B cell (primary cell): ENCODE data around the gene APPL1. TPM values are rescaled to one million over a fixed set of nuclear protein-coding genes. Genes with fewer than 3 reads are reported as not detected.

ENCODE experiments used
- ATAC-seq: fragments of 200-7000 bp; cut with Tn5 transposase; one replicate; pipeline ENCODE4 v1.10.0; 2021; ENCODE audit warnings: low read depth, mild to moderate bottlenecking, moderate number of reproducible peaks, moderate library complexity
- CTCF ChIA-PET: fragments of 350-600 bp; sonication (Branson Sonifier 250); formaldehyde crosslinking; loops from one replicate; lab custom pipeline; 2021; ENCODE audit warnings: antibody characterized with exemption, inconsistent platforms; lab: Charles Lee
- POLR2A ChIA-PET: fragments of 350-600 bp; sonication (Branson Sonifier 250); formaldehyde crosslinking; loops from one replicate; lab custom pipeline; 2021; ENCODE audit warnings: antibody characterized with exemption; lab: Charles Lee
- DNase-seq: peaks from one replicate; pipeline ENCODE4 v3.0.0; 2013
- H2AFZ ChIP-seq: 2 replicates; pipeline ENCODE4 v1.6.1; 2012; ENCODE audit warnings: mild to moderate bottlenecking, low read depth, low read length; ENCODE audit not compliant: insufficient read depth, poor library complexity, severe bottlenecking
- H3K27ac ChIP-seq, 2 donors: 1 replicate in 1 of 2; 2 replicates in 1 of 2; pipeline ENCODE4 v1.5.1; 2012 to 2013; ENCODE audit warnings: low read length in 2 of 2, mild to moderate bottlenecking in 2 of 2, moderate library complexity in 1 of 2
- H3K27me3 ChIP-seq, 4 experiments: fragments of 200-600 bp in 1 of 4; sonication (generic) in 1 of 4; replicated peaks in 1 of 4; 1 replicate in 2 of 4; 2 replicates in 2 of 4; pipeline versions ENCODE4 v1.6.1 to v1.7.0; 2013 to 2016; ENCODE audit warnings: low read length in 3 of 4, mild to moderate bottlenecking in 2 of 4, mixed read lengths in 1 of 4, moderate library complexity in 1 of 4; ENCODE audit not compliant: insufficient read depth in 4 of 4, control insufficient read depth in 3 of 4; ENCODE audit errors: control extremely low read depth in 1 of 4
- H3K36me3 ChIP-seq, 2 experiments: replicated peaks in 1 of 2; 1 replicate in 1 of 2; 2 replicates in 1 of 2; pipeline versions ENCODE4 v1.6.1 to v1.7.1; 2013; ENCODE audit warnings: low read length in 1 of 2; ENCODE audit not compliant: insufficient read depth in 2 of 2, control insufficient read depth in 1 of 2; ENCODE audit errors: control extremely low read depth in 1 of 2, extremely low read depth in 1 of 2
- H3K4me1 ChIP-seq, 2 donors: fragments of 200-600 bp in 1 of 2; sonication (generic) in 1 of 2; 1 replicate in 1 of 2; 2 replicates in 1 of 2; pipeline versions ENCODE4 v1.5.1 to v1.6.1; 2013 to 2017; ENCODE audit warnings: low read length in 2 of 2; ENCODE audit not compliant: control insufficient read depth in 2 of 2, insufficient read depth in 2 of 2
- H3K4me2 ChIP-seq: replicated peaks from 2 replicates; pipeline ENCODE3; 2012; ENCODE audit warnings: mild to moderate bottlenecking, low read depth, low read length; ENCODE audit not compliant: poor library complexity, severe bottlenecking
- H3K4me3 ChIP-seq, 5 experiments: fragments of 200-600 bp in 1 of 5; sonication (generic) in 1 of 5; 1 replicate in 3 of 5; 2 replicates in 2 of 5; pipeline versions ENCODE4 v1.5.1 to v1.7.0; 2011 to 2016; ENCODE audit warnings: low read length in 4 of 5, mild to moderate bottlenecking in 4 of 5, low read depth in 2 of 5, control low read depth in 1 of 5, moderate library complexity in 1 of 5; ENCODE audit not compliant: insufficient read depth in 1 of 5; ENCODE audit errors: control extremely low read depth in 1 of 5, extremely low read depth in 1 of 5
- H3K79me2 ChIP-seq: fragments of 200-600 bp; sonication (generic); one replicate; pipeline ENCODE4 v1.6.0; 2016; ENCODE audit warnings: low read length; ENCODE audit not compliant: control insufficient read depth, insufficient read depth
- H3K9ac ChIP-seq: fragments of 200-600 bp; sonication (generic); 2 replicates; pipeline ENCODE4 v1.6.1; 2017; ENCODE audit warnings: mild to moderate bottlenecking, low read length, moderate library complexity
- H3K9me3 ChIP-seq, 3 donors: one replicate each; pipeline versions ENCODE4 v1.6.1 to v1.7.1; 2013; ENCODE audit warnings: low read length in 2 of 3; ENCODE audit not compliant: control insufficient read depth in 2 of 3, insufficient read depth in 1 of 3; ENCODE audit errors: control extremely low read depth in 1 of 3
- H4K20me1 ChIP-seq: 2 replicates; pipeline ENCODE4 v1.6.0; 2012; ENCODE audit warnings: mild to moderate bottlenecking, low read length; ENCODE audit not compliant: insufficient read depth, control insufficient read depth, poor library complexity, severe bottlenecking
- H3K27ac Mint-ChIP-seq: one replicate; pipeline ENCODE4 v1.8.0; 2021; ENCODE audit warnings: mixed read lengths
- H3K27me3 Mint-ChIP-seq: one replicate; pipeline ENCODE4 v1.8.0; 2021; ENCODE audit warnings: mixed read lengths
- H3K4me1 Mint-ChIP-seq: one replicate; pipeline ENCODE4 v1.8.0; 2021; ENCODE audit warnings: mixed read lengths
- H3K4me3 Mint-ChIP-seq: one replicate; pipeline ENCODE4 v1.8.0; 2021; ENCODE audit warnings: mixed read lengths
- H3K9me3 Mint-ChIP-seq: one replicate; pipeline ENCODE4 v1.8.0; 2022; ENCODE audit warnings: mixed read lengths; ENCODE audit not compliant: insufficient read depth
- CTCF ChIP-seq: fragments of 200-600 bp; IDR thresholded peaks from one replicate; pipeline ENCODE4 v1.8.0; 2022; ENCODE audit warnings: antibody characterized with exemption, mild to moderate bottlenecking
- EZH2 ChIP-seq: IDR thresholded peaks from 2 replicates; pipeline ENCODE4 v1.6.1; 2012; ENCODE audit warnings: borderline replicate concordance, low read depth, mild to moderate bottlenecking, moderate library complexity, low read length; ENCODE audit not compliant: insufficient read depth, poor library complexity, severe bottlenecking
- WGBS: methylation state at CpG from one replicate; pipeline ENCODE4 v1.1.5; 2013; ENCODE audit warnings: missing lambda C conversion rate; ENCODE audit not compliant: insufficient coverage; 5-methylcytosine and 5-hydroxymethylcytosine counted together
- intact Hi-C: fragments of 100-400 bp; cut with micrococcal nuclease; formaldehyde crosslinking; loops from one replicate; pipeline ENCODE4 v1.10.0; 2022
- polyA plus RNA-seq: library from polyadenylated mRNA; depleted of rRNA; stranded (reverse); fragments of >200 nt; gene quantifications from 2 replicates; pipeline ENCODE4 v1.2.3, GENCODE V29; 2012
- total RNA-seq, 2 donors: library from RNA; stranded (reverse); fragments of 120-200 nt in 1 of 2; gene quantifications; 1 replicate in 1 of 2; 2 replicates in 1 of 2; pipeline versions ENCODE4 v1.2.3 to v1.2.4, GENCODE V29; 2013 to 2022

The APPL1 gene
- total and polyA plus RNA-seq, 2 donors (not counting 1 experiment from before 2014, with no cell fraction given): 25.5 to 69.5 TPM

GRCh38 chr3:57275393-57275792 lies 47.9 kb downstream of the APPL1 start:
- intact Hi-C loops: no loop called here
- no peak overlapping the region for H3K27ac Mint-ChIP-seq
- Histone ChIP-seq H3K4me3 (no peak overlapping the region), H3K27ac (no peak overlapping the region), H3K36me3 (peaks cover 9 to 16% of the 10 kb centered on the region in 2 experiments), H3K4me1 (no peaks in the 10 kb centered on the region), H4K20me1 (no peaks in the 10 kb centered on the region), H3K9ac (no peak overlapping the region), H3K9me3 (peaks cover 0 to 12% (median 0%) of the 10 kb centered on the region in 3 donors), H3K27me3 (no peaks in the 10 kb centered on the region), H3K79me2 (no peaks in the 10 kb centered on the region), H3K4me2 (no peak overlapping the region), H2AFZ (no peak overlapping the region)
- no CpG with 5 or more reads among the region's 2 CpGs for WGBS
- ATAC-seq: no peak
- no peaks in the 10 kb centered on the region for H3K27me3 Mint-ChIP-seq
- ChIA-PET CTCF (no interaction called here), POLR2A (no interaction called here)
- H3K4me1 Mint-ChIP-seq: no peaks in the 10 kb centered on the region
- no peak for TF ChIP-seq CTCF
- TF ChIP-seq EZH2: no peak
- no peak for DNase-seq
- no peak overlapping the region for H3K4me3 Mint-ChIP-seq
- H3K9me3 Mint-ChIP-seq: peaks cover 3% of the 10 kb centered on the region

- Histone ChIP-seq H2AFZ (no peak overlapping the region), H3K27me3 (no peaks in the 10 kb centered on the region), H3K4me2 (no peak overlapping the region), H3K4me3 (no peak overlapping the region), H3K79me2 (no peaks in the 10 kb centered on the region), H3K9me3 (peaks cover 0 to 12% (median 0%) of the 10 kb centered on the region in 3 donors), H4K20me1 (no peaks in the 10 kb centered on the region), H3K36me3 (peaks cover 0 to 5% of the 10 kb centered on the region in 2 experiments), H3K9ac (no peak overlapping the region), H3K27ac (no peak overlapping the region), H3K4me1 (no peaks in the 10 kb centered on the region)
- 100% methylated on average over 1 of the region's 1 CpG for WGBS
- H3K9me3 Mint-ChIP-seq: peaks cover 4% of the 10 kb centered on the region
- ChIA-PET CTCF (no interaction called here), POLR2A (no interaction called here)
- H3K4me3 Mint-ChIP-seq: no peak overlapping the region
- no peak for ATAC-seq
- no peak overlapping the region for H3K27ac Mint-ChIP-seq
- DNase-seq: no peak
- no peaks in the 10 kb centered on the region for H3K4me1 Mint-ChIP-seq
- TF ChIP-seq EZH2: no peak
- no peak for TF ChIP-seq CTCF
- intact Hi-C loops: no loop called here
- H3K27me3 Mint-ChIP-seq: no peaks in the 10 kb centered on the region
Measured at GRCh38 chr3:57278237-57278636, 50.7 kb downstream of the APPL1 start.
